IPS DF 6.9 (cell line): ENCODE data around the gene RNF125.
"Not testable (repeated sequence)": the region's sequence is repeated elsewhere in the genome, so short reads cannot be mapped to it uniquely, and the experiment has no call there.

ENCODE experiments used
- DNase-seq: peaks from one replicate; pipeline ENCODE4 v3.0.0-alpha.2; 2013; ENCODE audit warnings: low read depth, low spot score
- H3K27ac ChIP-seq: one replicate; pipeline ENCODE4 v1.5.1; 2013; ENCODE audit warnings: low read length, control low read depth
- H3K27me3 ChIP-seq: 2 replicates; pipeline ENCODE4 v1.6.1; 2013; ENCODE audit warnings: mild to moderate bottlenecking, low read length; ENCODE audit not compliant: control insufficient read depth, insufficient read depth
- H3K36me3 ChIP-seq: 2 replicates; pipeline ENCODE4 v1.6.1; 2013; ENCODE audit warnings: low read length; ENCODE audit not compliant: control insufficient read depth, insufficient read depth
- H3K4me1 ChIP-seq: 2 replicates; pipeline ENCODE4 v1.6.1; 2013; ENCODE audit warnings: low read length; ENCODE audit not compliant: control insufficient read depth, insufficient read depth
- H3K4me3 ChIP-seq: 2 replicates; pipeline ENCODE4 v1.5.1; 2013; ENCODE audit warnings: mild to moderate bottlenecking, low read length
- H3K9me3 ChIP-seq: 2 replicates; pipeline ENCODE4 v1.6.1; 2013; ENCODE audit warnings: low read length, inconsistent platforms; ENCODE audit not compliant: control insufficient read depth, insufficient read depth
- WGBS: extraction: QIAGEN DNeasy Blood & Tissue Kit; methylation state at CpG from one replicate; pipeline ENCODE4 v1.1.7; 2013; ENCODE audit warnings: mixed read lengths, missing lambda C conversion rate; ENCODE audit not compliant: insufficient read length, insufficient coverage; 5-methylcytosine and 5-hydroxymethylcytosine counted together

Gene RNF125

DNA sequence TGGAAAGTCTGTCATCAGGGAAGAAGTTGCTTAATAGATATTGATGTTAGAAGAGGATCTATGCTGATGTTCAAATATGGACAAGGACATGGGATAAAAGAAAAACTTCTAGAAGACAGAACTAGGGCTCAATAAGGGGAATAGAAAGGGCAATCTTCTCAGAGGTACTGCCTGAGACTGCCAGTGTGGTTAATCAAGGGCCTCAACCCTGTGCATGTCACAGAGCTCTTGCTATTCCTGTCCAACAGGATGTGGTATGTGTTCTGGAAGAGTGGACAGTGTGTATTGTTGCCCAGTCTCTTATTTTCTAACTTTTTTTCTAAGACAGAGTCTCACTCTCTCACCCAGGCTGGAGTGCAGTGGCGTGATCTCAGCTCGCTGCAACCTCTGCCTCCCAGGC is 27.8 kb upstream of the RNF125 start:
- H3K27me3 ChIP-seq: no peaks in the 10 kb centered on the region
- H3K4me3 ChIP-seq: no peak overlapping the region
- no peak for DNase-seq
- no peaks in the 10 kb centered on the region for H3K36me3 ChIP-seq
- no CpG with 5 or more reads among the region's 2 CpGs for WGBS
- no peak overlapping the region for H3K27ac ChIP-seq
- H3K9me3 ChIP-seq: no peaks in the 10 kb centered on the region
- no peaks in the 10 kb centered on the region; the same call in 1 of the 2 replicates for H3K4me1 ChIP-seq

DNA sequence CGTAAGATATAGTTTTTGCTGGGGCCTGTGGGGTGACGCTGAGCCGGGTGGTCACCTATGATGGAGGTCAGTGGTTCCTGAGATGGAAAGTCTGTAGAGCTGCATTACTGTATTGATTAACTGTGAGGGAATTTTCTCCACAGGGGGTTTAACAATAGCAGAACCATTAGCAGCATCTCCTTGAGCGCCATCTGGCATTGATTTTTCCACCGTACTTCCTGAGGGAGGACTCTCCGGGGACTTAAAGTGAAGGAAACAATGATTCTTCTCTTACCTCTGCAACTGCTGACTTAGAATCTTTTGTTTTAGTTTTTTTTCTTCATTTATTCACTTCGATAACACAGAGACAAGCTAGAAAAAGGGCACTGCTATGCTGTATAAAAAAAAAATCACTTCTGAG is 22.6 kb upstream of the RNF125 start:
- Histone ChIP-seq H3K4me3 (no peak overlapping the region), H3K4me1 (no peaks in the 10 kb centered on the region; the same call in 1 of the 2 replicates), H3K36me3 (no peaks in the 10 kb centered on the region), H3K27me3 (no peaks in the 10 kb centered on the region), H3K9me3 (0 out of 2 replicates have a peak, but pooled peaks cover 1% of the 10 kb centered on the region), H3K27ac (no peak overlapping the region)
- no peak for DNase-seq
- WGBS: no CpG with 5 or more reads among the region's 7 CpGs

DNA sequence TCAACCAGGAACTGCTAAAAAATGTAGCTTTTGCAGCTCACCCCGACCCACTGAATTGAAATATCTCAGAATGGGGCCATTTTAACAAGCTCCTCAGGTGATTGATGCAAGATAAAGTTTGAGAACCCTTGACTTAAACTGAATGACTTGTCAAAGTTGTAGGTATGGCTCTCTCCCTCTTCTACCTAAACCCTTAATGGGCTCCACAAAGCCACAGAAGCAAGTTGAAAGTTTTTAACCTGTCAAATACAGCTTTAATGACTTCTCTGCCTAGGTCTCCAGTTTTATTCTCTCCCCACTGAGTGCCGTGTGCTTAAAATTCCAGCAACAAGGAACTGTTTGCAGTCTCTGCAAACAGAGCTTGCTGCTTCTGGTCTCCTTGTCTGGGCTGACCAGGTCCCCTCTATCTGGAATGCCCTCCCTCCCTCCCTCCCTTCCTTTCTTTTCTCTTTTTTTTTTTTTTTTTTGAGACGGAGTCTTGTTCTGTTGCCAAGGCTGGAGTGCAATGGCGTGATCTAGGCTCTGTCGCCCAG is 19.7 kb upstream of the RNF125 start:
- DNase-seq: no peak
- H3K4me1 ChIP-seq: no peaks in the 10 kb centered on the region
- no peaks in the 10 kb centered on the region for H3K27me3 ChIP-seq
- no peaks in the 10 kb centered on the region for H3K36me3 ChIP-seq
- H3K4me3 ChIP-seq: no peak overlapping the region
- H3K9me3 ChIP-seq: 0 out of 2 replicates have a peak, but pooled peaks cover 1% of the 10 kb centered on the region
- no CpG with 5 or more reads among the region's 5 CpGs for WGBS
- no peak overlapping the region for H3K27ac ChIP-seq

DNA sequence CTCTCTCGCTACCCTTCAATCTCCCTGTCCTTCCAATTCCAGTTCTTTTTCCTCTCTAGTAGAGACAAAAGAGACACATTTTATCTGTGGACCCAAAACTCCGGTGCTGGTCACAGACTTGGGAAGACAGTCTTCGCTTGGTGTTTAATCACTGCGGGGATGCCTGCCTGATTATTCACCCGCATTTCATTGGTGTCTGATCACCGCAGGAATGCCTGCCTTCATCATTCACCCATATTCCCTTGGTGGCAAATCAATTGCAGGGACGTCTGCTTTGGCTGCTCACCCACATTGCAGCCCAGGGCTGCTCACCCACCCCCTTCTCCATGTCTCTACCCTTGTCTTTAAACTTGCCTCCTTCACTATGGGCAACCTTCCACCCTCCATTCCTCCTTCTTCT is 17.5 kb upstream of the RNF125 start:
- not testable (repeated sequence) for H3K9me3 ChIP-seq, H3K4me3 ChIP-seq, H3K36me3 ChIP-seq, H3K4me1 ChIP-seq, DNase-seq, H3K27ac ChIP-seq, H3K27me3 ChIP-seq
- no CpG with 5 or more reads among the region's 7 CpGs for WGBS

DNA sequence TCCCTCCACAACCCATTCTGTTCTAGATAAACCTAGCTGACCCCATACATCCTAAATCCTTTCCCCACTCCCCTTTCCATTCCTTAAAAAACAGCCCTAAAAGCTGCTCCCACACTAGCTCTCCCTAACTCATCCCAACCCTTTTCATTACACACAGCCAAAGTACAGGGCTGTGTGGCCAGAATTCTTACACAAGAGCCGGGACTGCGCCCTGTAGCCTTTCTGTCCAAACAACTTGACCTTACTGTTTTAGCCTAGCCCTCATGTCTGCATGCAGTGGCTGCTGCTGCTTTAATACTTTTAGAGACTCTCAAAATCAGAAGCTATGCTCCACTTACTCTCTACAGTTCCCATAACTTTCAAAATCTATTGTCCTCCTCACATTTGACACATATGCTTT is 14.8 kb upstream of the RNF125 start:
- H3K9me3 ChIP-seq, H3K27me3 ChIP-seq, DNase-seq, H3K36me3 ChIP-seq, H3K4me1 ChIP-seq, H3K27ac ChIP-seq, H3K4me3 ChIP-seq: not testable (repeated sequence)
- WGBS: no CpG with 5 or more reads among the region's 2 CpGs

DNA sequence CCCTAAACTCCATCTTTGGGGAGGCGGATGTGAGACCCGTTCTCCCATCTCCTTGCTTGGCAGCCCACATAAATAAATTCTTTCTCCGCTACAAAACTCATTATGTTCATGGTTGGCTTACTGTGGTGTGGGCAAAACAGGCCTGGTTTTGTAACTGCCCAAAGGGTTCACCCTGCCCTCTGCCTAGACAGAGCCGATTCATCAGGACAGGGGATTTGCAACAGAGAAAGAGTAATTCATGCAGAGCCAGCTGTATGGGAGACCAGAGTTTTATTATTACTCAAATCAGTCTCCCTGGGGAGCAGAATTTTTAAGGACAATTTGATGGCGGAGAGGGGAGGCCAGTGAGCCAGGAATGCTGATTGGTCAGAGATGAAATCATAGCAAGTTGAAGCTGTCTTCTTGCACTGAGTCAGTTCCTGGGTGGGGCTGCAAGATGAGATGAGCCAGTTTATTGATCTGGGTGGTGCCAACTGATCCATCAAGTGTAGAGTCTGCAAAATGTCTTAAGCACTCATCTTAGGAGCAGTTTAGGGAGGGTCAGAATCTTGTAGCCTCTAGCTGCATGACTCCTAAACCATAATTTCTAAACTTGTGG is 8.4 kb upstream of the RNF125 start:
- Histone ChIP-seq H3K27ac (no peak overlapping the region), H3K9me3 (no peaks in the 10 kb centered on the region), H3K27me3 (no peaks in the 10 kb centered on the region), H3K4me1 (no peaks in the 10 kb centered on the region), H3K4me3 (no peak overlapping the region), H3K36me3 (no peaks in the 10 kb centered on the region)
- DNase-seq: peak; percentile 2
- no CpG with 5 or more reads among the region's 5 CpGs for WGBS

DNA sequence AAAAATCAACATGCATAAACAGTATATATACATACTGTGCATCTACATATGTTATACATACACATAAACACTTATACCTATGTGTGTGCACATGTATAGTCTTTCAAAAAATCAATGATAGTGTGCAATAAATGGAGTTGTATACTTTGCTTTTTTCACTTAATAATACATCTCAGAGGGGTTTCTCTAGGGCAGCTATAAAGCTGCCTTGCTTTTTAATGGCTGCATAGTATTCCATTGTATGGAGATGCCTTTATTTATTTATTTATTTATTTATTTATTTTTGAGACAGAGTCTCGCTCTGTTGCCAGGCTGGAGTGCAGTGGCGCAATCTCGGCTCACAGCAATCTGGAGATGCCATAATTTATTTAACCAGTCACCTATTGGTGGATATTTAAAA is 7.4 kb upstream of the RNF125 start:
- Histone ChIP-seq H3K27ac (no peak overlapping the region), H3K4me1 (no peaks in the 10 kb centered on the region), H3K27me3 (no peaks in the 10 kb centered on the region), H3K9me3 (no peaks in the 10 kb centered on the region), H3K4me3 (no peak overlapping the region), H3K36me3 (no peaks in the 10 kb centered on the region)
- DNase-seq: no peak
- WGBS: no CpG with 5 or more reads among the region's 3 CpGs

DNA sequence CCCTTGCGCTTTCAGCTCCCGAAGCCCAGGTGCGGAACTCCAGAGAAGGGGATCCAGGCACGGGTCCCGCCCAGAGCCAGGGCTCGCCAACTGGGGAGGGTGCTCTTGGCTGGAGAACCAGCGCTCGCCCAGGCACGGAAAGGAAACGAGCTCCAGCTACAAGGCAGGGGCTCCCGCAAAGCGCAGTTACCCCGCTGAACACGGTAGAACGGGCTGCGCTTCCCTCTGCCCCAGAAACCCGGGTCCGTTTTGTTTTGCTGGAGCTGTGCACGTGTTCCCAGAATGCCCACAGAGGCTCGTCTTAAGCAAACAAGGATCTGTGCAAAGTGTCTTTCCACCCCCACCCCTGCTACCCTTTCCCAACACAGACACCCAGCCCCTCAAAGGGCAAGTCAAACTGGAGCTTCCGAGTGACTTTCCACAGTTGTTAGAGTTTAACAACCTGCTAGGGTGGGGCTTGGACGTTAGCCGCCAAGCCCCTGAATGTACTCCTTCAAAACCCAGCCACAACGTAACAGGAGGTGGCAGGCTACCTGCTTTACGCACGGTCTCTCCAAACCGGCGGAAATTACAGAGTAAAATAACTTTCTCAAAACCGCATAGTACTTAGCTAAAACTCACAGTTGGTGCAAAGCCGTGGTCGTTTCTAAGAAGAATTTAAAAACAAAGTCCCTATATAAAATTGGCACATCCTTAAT is 775 bp downstream of the RNF125 start:
- Histone ChIP-seq H3K9me3 (no peaks in the 10 kb centered on the region), H3K27me3 (no peaks in the 10 kb centered on the region), H3K4me3 (peak overlapping the region; percentile 37; the same call in 1 of the 2 replicates), H3K27ac (no peak overlapping the region), H3K36me3 (no peaks in the 10 kb centered on the region), H3K4me1 (no peaks in the 10 kb centered on the region)
- WGBS: no CpG with 5 or more reads among the region's 31 CpGs
- DNase-seq: peak; percentile 4

DNA sequence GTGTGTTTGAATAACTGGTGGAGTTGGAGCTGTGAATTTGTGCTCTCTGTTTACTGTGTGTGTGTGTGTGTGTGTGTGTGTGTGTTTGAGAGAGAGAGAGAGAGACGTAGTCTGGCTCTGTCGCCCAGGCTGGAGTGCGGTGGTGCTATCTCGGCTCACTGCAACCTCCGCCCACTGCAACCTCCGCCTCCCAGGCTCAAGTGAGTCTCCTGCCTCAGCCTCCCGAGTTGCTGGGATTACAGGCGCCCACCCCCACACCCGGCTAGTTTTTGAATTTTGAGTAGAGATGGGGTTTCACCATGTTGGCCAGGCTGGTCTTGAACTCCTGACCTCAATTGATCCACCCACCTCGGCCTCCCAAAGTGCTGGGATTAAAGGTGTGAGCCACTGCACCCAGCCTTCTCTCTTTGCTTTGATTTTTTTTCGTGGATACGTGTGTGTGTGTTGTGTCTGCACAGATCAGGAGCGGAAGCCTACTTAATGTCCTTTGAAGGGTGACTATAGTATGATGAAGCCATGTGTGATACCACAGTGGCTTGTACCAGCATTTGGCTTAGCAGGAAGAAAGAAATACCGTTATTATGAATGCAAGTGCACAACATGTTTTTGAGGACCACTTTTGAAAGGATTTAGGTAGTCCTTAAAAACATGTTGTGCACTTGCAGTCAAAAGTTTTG is 1.5 kb downstream of the RNF125 start:
- DNase-seq, H3K36me3 ChIP-seq, H3K4me1 ChIP-seq, H3K9me3 ChIP-seq, H3K27ac ChIP-seq, H3K4me3 ChIP-seq, H3K27me3 ChIP-seq: not testable (repeated sequence)
- no CpG with 5 or more reads among the region's 14 CpGs for WGBS

DNA sequence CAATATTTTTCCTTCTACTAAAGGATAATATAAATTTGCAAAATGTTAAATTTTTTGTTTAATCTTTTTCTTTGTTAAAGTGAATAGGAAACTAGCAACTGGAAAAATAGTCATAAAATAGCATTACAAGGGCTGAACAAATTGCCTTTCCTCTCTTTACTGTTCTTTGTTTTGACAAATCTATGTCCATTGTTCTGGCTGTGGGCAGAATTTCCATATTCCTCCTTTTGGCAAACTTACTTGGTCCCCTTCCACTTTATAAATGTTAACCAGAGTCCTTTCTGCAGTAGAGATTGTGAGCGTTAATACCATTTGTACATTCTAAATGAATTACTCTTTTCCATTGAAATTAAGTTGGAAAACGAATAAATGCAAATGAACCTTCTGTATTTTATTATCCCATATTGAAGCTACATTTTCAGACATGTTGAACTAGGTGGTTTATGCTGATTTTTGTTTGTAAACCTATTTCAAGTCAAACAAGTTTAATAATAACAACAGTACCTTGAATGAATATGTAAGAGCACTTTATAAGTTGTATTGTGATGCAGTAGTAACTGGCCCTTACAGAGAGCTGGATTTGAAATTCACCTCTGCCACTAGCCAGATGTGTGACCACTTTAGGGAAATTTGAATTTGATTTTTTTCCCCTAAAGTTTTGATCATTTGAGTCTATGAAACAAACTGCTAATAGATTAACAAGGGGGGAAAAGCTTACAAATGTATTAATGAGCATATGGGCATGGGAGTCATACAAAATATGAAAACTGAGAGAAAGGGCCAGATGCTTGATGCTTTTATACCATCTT is 3.3 kb downstream of the RNF125 start:
- H3K9me3 ChIP-seq: no peaks in the 10 kb centered on the region
- WGBS: no CpG with 5 or more reads among the region's 2 CpGs
- H3K27ac ChIP-seq: no peak overlapping the region
- H3K36me3 ChIP-seq: no peaks in the 10 kb centered on the region
- DNase-seq: no peak
- H3K4me3 ChIP-seq: no peak overlapping the region
- no peaks in the 10 kb centered on the region for H3K4me1 ChIP-seq
- no peaks in the 10 kb centered on the region for H3K27me3 ChIP-seq
